Measurements from ENCODE around the gene ATP5ME.

- TF ChIP-seq, protein P1, sequence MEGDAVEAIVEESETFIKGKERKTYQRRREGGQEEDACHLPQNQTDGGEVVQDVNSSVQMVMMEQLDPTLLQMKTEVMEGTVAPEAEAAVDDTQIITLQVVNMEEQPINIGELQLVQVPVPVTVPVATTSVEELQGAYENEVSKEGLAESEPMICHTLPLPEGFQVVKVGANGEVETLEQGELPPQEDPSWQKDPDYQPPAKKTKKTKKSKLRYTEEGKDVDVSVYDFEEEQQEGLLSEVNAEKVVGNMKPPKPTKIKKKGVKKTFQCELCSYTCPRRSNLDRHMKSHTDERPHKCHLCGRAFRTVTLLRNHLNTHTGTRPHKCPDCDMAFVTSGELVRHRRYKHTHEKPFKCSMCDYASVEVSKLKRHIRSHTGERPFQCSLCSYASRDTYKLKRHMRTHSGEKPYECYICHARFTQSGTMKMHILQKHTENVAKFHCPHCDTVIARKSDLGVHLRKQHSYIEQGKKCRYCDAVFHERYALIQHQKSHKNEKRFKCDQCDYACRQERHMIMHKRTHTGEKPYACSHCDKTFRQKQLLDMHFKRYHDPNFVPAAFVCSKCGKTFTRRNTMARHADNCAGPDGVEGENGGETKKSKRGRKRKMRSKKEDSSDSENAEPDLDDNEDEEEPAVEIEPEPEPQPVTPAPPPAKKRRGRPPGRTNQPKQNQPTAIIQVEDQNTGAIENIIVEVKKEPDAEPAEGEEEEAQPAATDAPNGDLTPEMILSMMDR (IDR thresholded peaks at IDR 0.05; ENCODE audit: low read length): no peak
- TF ChIP-seq EZH2 (IDR thresholded peaks at IDR 0.05; ENCODE audit: borderline replicate concordance, low read length): no peak
Measured at GRCh38 chr4:654871-655463, 19.1 kb downstream of the ATP5ME start.

Data from OCI-LY1 (cell line).